ENCODE data around the gene PAK2. TPM values are rescaled to one million over a fixed set of nuclear protein-coding genes. Genes with fewer than 3 reads are reported as not detected.

Gene PAK2
- total and polyA plus RNA-seq, 2 experiments from 2014 or later, result 24.3 to 49.4 TPM

GRCh38 chr3:196706327-196706726 is 33.3 kb upstream of the PAK2 start:
- H3K4me3 Mint-ChIP-seq, result no peak overlapping the region
- no peak overlapping the region for H3K4me3 ChIP-seq
- H3K27me3 Mint-ChIP-seq (ENCODE audit: insufficient read depth, low read depth, poor library complexity), result peaks cover 5% of the 10 kb centered on the region
- H3K27ac ChIP-seq (ENCODE audit: low read depth), result no peak overlapping the region
- H3K9me2 ChIP-seq (ENCODE audit: insufficient read depth), result no peaks in the 10 kb centered on the region
- no peaks in the 10 kb centered on the region for H3K36me3 Mint-ChIP-seq (ENCODE audit: low read depth)
- TF ChIP-seq EZH2phosphoT487 (IDR thresholded peaks at IDR 0.05; ENCODE audit: unreplicated experiment), result no peak
- TF ChIP-seq, protein P1, sequence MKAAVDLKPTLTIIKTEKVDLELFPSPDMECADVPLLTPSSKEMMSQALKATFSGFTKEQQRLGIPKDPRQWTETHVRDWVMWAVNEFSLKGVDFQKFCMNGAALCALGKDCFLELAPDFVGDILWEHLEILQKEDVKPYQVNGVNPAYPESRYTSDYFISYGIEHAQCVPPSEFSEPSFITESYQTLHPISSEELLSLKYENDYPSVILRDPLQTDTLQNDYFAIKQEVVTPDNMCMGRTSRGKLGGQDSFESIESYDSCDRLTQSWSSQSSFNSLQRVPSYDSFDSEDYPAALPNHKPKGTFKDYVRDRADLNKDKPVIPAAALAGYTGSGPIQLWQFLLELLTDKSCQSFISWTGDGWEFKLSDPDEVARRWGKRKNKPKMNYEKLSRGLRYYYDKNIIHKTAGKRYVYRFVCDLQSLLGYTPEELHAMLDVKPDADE (IDR thresholded peaks at IDR 0.05), result no peak
- no peak for TF ChIP-seq JUNB (IDR thresholded peaks at IDR 0.05; ENCODE audit: unreplicated experiment)
- TF ChIP-seq REST (IDR thresholded peaks at IDR 0.05; ENCODE audit: unreplicated experiment), result no peak
- H3F3A ChIP-seq (replicated peaks; ENCODE audit: low read depth), result no peaks in the 10 kb centered on the region
- no peak overlapping the region for H3K27ac Mint-ChIP-seq
- no peaks in the 10 kb centered on the region for H4K20me1 ChIP-seq (replicated peaks; ENCODE audit: insufficient read depth)
- H3K4me1 Mint-ChIP-seq, result no peaks in the 10 kb centered on the region; the same call in 2 of the 3 replicates
- H3K27me3 ChIP-seq (ENCODE audit: insufficient read depth), result peaks cover 9% of the 10 kb centered on the region; the same call in 1 of the 2 replicates
- ATAC-seq (no peak), DNase-seq (ENCODE audit: low spot score) (no peak)
- no peaks in the 10 kb centered on the region for H3K9me3 Mint-ChIP-seq
- no peaks in the 10 kb centered on the region for H3K79me2 ChIP-seq (replicated peaks; ENCODE audit: insufficient read depth)
- no peaks in the 10 kb centered on the region for H3K4me1 ChIP-seq (ENCODE audit: insufficient read depth)
- H2AFZ ChIP-seq, result no peak overlapping the region
- no peaks in the 10 kb centered on the region for H3K36me3 ChIP-seq (ENCODE audit: insufficient read depth)
- no peak overlapping the region for H3K4me2 ChIP-seq

GRCh38 chr3:196706731-196707130 is 32.9 kb upstream of the PAK2 start:
- Histone ChIP-seq H2AFZ (no peak overlapping the region), H3K36me3 (ENCODE audit: insufficient read depth) (no peaks in the 10 kb centered on the region), H3K27ac (ENCODE audit: low read depth) (no peak overlapping the region), H3F3A (replicated peaks; ENCODE audit: low read depth) (0 out of 2 replicates have a peak, but pooled peaks cover 3% of the 10 kb centered on the region), H3K4me1 (ENCODE audit: insufficient read depth) (no peaks in the 10 kb centered on the region), H4K20me1 (replicated peaks; ENCODE audit: insufficient read depth) (no peaks in the 10 kb centered on the region), H3K4me2 (no peak overlapping the region), H3K9me2 (ENCODE audit: insufficient read depth) (no peaks in the 10 kb centered on the region), H3K79me2 (replicated peaks; ENCODE audit: insufficient read depth) (no peaks in the 10 kb centered on the region), H3K4me3 (no peak overlapping the region), H3K27me3 (ENCODE audit: insufficient read depth) (peaks cover 13% of the 10 kb centered on the region; the same call in 1 of the 2 replicates)
- ATAC-seq (no peak), DNase-seq (ENCODE audit: low spot score) (no peak)
- no peak for TF ChIP-seq ZNF114 (CRISPR knock-in tag; IDR thresholded peaks at IDR 0.05)
- no peak for TF ChIP-seq REST (IDR thresholded peaks at IDR 0.05; ENCODE audit: unreplicated experiment)
- TF ChIP-seq NANOG (IDR thresholded peaks at IDR 0.05; ENCODE audit: borderline replicate concordance), result no peak
- TF ChIP-seq JUNB (IDR thresholded peaks at IDR 0.05; ENCODE audit: unreplicated experiment), result no peak
- TF ChIP-seq, protein P2, sequence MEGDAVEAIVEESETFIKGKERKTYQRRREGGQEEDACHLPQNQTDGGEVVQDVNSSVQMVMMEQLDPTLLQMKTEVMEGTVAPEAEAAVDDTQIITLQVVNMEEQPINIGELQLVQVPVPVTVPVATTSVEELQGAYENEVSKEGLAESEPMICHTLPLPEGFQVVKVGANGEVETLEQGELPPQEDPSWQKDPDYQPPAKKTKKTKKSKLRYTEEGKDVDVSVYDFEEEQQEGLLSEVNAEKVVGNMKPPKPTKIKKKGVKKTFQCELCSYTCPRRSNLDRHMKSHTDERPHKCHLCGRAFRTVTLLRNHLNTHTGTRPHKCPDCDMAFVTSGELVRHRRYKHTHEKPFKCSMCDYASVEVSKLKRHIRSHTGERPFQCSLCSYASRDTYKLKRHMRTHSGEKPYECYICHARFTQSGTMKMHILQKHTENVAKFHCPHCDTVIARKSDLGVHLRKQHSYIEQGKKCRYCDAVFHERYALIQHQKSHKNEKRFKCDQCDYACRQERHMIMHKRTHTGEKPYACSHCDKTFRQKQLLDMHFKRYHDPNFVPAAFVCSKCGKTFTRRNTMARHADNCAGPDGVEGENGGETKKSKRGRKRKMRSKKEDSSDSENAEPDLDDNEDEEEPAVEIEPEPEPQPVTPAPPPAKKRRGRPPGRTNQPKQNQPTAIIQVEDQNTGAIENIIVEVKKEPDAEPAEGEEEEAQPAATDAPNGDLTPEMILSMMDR (conservative IDR thresholded peaks at IDR 0.05; ENCODE audit: low read depth in 2 of 2), result no peak
- TF ChIP-seq ZNF331 (CRISPR knock-in tag; IDR thresholded peaks at IDR 0.05; ENCODE audit: low read depth), result no peak
- TF ChIP-seq, protein P1 (IDR thresholded peaks at IDR 0.05), result no peak
- Mint-ChIP-seq H3K9me3 (no peaks in the 10 kb centered on the region), H3K27ac (no peak overlapping the region), H3K4me3 (no peak overlapping the region), H3K4me1 (no peaks in the 10 kb centered on the region; the same call in 2 of the 3 replicates), H3K27me3 (ENCODE audit: insufficient read depth, low read depth, poor library complexity) (peaks cover 8% of the 10 kb centered on the region), H3K36me3 (ENCODE audit: low read depth) (no peaks in the 10 kb centered on the region)

All from GM23338 (cell line).